ENCODE measurements around the gene PTPN6.

Gene PTPN6

GRCh38 chr12:6956021-6956727 lies 5.0 kb downstream of the PTPN6 start:
- peak; percentile 51 to 71 (median 57) for DNase-seq

- no peak for DNase-seq
Observed at GRCh38 chr12:6957151-6957701, 6.1 kb downstream of the PTPN6 start.

- DNase-seq, result peak in 1 of 4 experiments; percentile 32
Observed at GRCh38 chr12:6957741-6958608, 6.8 kb downstream of the PTPN6 start.

- peak in 3 of 4 experiments; percentile 78 to 90 (median 80) for DNase-seq
Observed at GRCh38 chr12:6958609-6959057, 7.5 kb downstream of the PTPN6 start.

- DNase-seq, result peak; percentile 86 to 95 (median 92)
Observed at GRCh38 chr12:6959058-6959804, 8.1 kb downstream of the PTPN6 start.

GRCh38 chr12:6959805-6960592 lies 8.8 kb downstream of the PTPN6 start:
- no peak for DNase-seq

- DNase-seq, result peak; percentile 63 to 75 (median 70)
Observed at GRCh38 chr12:6960593-6961277, 9.6 kb downstream of the PTPN6 start.

- peak; percentile 95 to 99 (median 97) for DNase-seq
Observed at GRCh38 chr12:6961278-6961694, 10.1 kb downstream of the PTPN6 start.

- peak; percentile 73 to 89 (median 84) for DNase-seq
Observed at GRCh38 chr12:6961695-6962284, 10.6 kb downstream of the PTPN6 start.

- peak in 2 of 4 experiments; percentile 12 to 23 for DNase-seq
Observed at GRCh38 chr12:6962285-6963015, 11.3 kb downstream of the PTPN6 start.

- peak in 1 of 4 experiments; percentile 11 for DNase-seq
Observed at GRCh38 chr12:6963016-6963731, 12.0 kb downstream of the PTPN6 start.

GRCh38 chr12:6963791-6964413 lies 12.7 kb downstream of the PTPN6 start:
- DNase-seq, result peak in 1 of 4 experiments; percentile 21

GRCh38 chr12:6964605-6965025 lies 13.5 kb downstream of the PTPN6 start:
- no peak for DNase-seq

- DNase-seq, result peak; percentile 94 to 96 (median 95)
Observed at GRCh38 chr12:6965026-6965661, 14.0 kb downstream of the PTPN6 start.

- DNase-seq, result no peak
Observed at GRCh38 chr12:6965714-6966113, 14.6 kb downstream of the PTPN6 start.

GRCh38 chr12:6966351-6966750 lies 15.2 kb downstream of the PTPN6 start:
- DNase-seq, result no peak

- DNase-seq, result no peak
Observed at GRCh38 chr12:6967651-6968100, 16.5 kb downstream of the PTPN6 start.

GRCh38 chr12:6968426-6968825 lies 17.3 kb downstream of the PTPN6 start:
- no peak for DNase-seq
